GM21619 (cell line): ENCODE measurements around the gene SLC38A4.

Experiments used
- ATAC-seq: cut with Tn5 transposase; IDR thresholded peaks from one replicate; pipeline ENCODE4 v1.9.1; 2021; ENCODE audit not compliant: unreplicated experiment

SLC38A4 gene

GRCh38 chr12:46818642-46819041 is 7.2 kb downstream of the SLC38A4 start:
- no peak for ATAC-seq

- ATAC-seq = no peak
These were observed 10.0 kb downstream of the SLC38A4 start for GRCh38 chr12:46815809-46816208.

DNA sequence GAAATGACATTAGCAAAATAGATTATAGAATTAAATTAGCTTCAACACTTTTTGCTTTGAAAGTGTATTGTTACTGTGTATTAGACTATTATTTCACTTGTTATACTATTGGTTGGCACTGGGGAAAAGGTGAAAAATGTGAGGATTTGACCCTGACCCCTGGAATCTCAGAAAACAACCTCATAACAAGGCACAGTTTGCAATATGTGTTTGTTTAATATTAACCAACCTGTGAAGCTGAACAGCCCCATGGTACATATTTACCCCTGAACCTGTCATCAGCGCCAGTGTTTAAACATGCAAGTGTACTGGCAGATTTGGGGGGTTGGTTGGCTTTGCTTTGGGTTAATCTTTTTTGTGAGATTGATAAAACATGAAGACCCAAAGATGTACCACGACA is 11.7 kb downstream of the SLC38A4 start:
- ATAC-seq = no peak

- ATAC-seq = no peak
These were observed 14.6 kb downstream of the SLC38A4 start for GRCh38 chr12:46811185-46811584.

DNA sequence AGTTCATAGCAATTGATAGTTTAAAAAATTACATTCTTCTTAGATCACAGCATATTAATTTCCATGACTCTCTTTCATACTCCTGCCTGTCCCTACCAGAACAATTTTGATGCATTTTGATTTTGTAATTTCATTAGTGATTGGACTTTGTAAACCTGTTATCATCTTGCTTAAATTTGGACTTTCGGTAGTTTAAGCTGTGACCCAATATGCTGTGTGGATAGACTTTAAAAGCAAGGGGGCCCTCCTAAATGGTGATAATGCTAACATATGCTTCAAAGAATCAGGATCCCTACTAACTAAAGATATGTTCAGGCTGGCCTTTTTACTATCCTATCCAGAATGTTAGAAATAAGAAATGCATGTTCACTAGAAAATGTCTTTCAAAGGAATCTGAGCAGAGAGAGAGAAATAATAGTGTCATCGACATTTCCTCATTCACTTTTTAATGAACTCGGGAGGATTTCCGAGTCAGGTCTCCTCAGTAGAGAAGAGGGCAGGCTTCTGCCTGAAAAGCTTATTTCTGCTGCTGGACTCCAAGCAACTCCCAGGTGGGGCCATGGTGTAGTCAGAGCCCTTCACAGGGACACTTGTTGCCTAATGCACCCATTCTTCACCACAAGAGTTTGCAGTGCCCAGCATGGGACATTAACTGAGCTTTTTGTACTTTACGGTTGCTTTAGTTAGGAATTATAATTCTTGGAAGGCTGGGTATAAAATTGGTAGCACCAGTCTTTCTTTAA is 16.7 kb downstream of the SLC38A4 start:
- no peak for ATAC-seq

GRCh38 chr12:46808317-46808716 is 17.5 kb downstream of the SLC38A4 start:
- ATAC-seq = no peak

DNA sequence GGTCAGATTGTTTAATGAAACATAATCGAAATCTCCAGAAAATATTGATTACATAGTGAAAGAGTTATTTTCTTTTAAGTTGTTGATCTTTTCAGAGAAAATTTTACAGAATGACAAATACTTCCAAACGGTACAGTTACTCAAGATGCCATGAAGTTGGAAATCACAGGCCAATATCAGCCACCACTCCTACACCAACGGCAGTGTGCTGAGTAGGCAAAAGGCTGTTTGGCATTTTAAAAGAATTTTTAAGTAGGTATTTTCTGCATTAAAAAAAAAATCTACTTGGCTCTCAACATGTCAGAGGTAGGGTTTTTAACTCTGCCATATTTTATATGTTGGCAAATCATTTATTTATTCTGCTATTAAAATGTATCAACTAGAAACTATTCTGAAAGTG is 21.7 kb downstream of the SLC38A4 start:
- no peak for ATAC-seq

DNA sequence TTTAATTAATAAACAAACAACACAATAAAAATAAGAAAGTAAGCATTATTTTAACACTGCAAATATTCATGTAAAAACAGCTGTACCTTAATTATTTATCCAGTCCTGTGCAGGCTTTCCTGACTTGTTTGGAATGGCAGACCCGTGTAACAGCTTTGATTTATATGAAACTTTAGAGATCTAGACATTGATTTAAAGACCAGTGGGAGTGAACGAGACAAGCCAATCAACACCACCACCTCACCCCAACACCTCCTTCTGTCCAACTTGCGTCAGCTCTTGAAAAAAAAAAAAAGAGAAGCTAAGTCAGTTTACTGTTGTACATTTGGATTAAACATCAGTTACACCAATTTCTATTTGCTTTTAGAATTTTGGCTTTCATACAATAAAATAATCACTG is 22.3 kb downstream of the SLC38A4 start:
- no peak for ATAC-seq

DNA sequence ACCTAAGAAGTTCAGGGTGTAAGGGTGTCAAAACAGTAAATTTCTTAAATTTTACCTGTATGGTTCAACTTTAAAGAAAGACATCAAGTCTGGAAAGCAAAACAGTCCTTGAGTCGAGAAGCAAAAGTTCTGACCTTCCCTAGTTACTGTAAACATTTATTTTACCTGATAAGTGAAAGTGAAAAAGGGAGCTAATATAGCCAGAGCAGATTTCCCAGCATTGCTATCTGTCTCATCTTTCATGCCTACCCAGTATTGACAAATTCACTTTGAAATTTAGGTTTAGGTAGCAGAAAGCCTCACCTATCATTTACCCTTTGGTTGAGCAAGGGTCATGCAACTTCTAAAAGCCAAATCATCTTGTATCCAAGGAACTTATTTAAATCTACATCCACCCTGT is 24.5 kb downstream of the SLC38A4 start:
- no peak for ATAC-seq

GRCh38 chr12:46800160-46800559 is 25.6 kb downstream of the SLC38A4 start:
- no peak for ATAC-seq

DNA sequence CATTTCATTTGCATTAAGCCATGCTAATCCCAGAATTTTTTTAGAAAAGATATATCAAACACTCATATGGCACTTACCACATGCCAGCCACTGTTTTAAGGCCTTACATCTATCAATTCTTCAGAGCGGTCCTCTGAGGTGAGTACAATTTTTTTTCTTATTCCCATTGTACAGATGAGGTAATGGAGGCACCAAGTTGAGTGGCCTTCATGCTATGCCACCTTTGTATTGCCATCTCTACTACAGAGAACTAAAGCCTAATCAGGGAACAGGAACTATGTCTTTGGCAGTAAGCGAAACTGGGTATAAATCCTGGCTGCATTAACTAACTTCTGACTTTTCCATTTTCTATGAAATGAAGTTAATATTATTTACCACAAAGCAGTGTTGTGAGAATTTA is 27.1 kb downstream of the SLC38A4 start:
- ATAC-seq = no peak

DNA sequence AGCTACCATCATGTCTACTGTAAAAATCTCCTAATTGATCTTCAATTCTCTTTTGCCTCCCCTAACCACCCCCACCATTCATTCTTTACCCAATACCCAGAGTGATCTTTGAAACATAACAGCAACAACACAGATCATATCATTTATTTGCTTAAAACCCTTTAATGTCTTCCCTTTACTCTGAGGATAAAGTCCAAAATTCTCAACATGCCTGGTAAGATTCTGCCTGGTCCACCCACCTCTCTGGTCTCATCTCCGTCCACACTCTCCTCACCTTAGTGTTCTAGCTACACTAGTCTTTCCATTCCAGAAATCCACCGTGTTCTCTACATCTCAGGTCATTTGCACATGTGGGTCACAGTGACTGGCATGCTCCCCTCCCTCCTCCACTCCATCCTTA is 27.7 kb downstream of the SLC38A4 start:
- no peak for ATAC-seq

GRCh38 chr12:46795988-46796387 is 29.8 kb downstream of the SLC38A4 start:
- no peak for ATAC-seq

- ATAC-seq = peak; percentile 80
These were observed 31.1 kb downstream of the SLC38A4 start for GRCh38 chr12:46794593-46795190.

GRCh38 chr12:46792925-46793324 is 32.9 kb downstream of the SLC38A4 start:
- ATAC-seq = no peak

- ATAC-seq = no peak
These were observed 35.7 kb downstream of the SLC38A4 start for GRCh38 chr12:46790066-46790465.

DNA sequence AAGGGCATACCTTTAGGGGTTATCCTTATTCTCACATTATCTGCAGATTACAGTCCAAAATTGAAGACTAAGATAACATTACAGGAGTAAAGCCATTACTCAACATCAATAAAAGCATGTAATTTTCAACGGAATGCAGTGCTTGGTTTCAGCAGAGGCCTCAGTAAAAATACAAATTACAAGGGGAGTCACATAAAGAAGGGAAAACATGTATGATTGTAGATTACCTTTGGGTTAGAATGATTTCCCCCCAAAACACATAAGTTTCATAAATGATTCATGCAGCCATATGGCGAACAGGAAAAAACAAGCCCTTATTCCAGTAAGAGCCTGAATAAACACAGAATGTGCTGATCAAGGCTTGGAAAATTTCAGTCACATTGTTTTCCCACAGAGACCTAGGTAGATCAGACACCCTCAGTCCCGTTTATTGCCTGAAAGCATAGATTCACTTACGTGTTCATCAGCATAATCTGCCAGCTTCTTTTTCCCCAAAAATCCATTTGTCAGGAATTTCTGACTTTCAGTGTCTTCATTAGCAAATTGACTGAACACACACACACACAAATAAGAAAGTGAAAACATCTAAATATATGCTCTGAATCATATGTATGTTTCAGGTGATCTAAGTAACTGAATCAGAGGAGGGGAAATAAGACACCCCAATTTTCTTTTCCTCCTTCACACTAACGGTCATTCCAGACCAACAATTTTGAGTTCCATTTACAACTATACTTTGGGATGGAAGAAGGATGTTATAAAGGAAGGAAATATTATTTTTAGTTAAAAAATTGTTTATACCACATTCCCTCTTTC is 37.5 kb downstream of the SLC38A4 start:
- no peak for ATAC-seq

DNA sequence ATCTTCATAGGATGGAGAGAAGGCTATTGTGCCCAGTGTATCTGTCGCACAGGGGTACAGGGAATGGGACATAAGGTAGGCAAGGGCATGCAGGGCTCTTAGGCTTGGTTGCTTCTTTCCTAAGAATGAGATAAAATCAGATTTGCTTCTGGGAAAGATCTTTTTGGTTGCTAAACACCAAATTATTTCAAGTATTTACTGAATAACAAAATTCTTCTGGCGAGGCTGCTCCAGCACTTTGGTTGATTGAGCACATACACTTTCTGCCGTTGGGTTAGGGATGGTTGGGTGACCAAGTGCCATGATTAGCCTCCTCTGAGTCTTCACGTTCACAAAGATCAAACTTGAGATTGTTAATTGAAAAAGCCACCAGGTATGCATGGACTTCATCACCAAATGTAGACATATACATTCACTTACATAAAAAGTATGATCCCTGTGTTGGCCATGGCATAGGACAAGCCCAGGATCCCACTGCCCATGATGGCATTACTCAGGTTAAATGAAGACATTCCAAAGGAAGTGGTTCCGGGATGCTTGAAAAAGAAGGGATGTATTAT is 38.2 kb downstream of the SLC38A4 start:
- ATAC-seq = no peak

DNA sequence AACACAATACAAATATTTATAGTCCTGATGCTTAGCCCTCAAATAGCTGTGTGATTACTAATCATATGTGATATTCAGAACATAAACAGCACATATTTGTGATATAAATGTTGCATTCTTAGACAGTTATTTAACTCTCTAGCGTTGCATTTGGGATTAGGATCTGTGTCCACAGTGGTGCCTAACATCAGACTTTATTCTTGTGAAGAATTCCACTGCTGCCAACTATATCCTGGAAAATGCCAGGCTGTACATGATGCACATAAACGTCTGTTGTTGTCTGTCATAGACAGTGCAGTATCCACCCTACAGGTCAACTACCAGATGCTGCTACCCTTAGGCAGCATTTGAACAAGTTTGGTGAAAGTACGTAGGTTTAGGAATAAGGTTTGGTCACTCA is 39.0 kb downstream of the SLC38A4 start:
- ATAC-seq = no peak

GRCh38 chr12:46785382-46785781 is 40.4 kb downstream of the SLC38A4 start:
- no peak for ATAC-seq

- ATAC-seq = no peak
These were observed 41.9 kb downstream of the SLC38A4 start for GRCh38 chr12:46783871-46784270.

DNA sequence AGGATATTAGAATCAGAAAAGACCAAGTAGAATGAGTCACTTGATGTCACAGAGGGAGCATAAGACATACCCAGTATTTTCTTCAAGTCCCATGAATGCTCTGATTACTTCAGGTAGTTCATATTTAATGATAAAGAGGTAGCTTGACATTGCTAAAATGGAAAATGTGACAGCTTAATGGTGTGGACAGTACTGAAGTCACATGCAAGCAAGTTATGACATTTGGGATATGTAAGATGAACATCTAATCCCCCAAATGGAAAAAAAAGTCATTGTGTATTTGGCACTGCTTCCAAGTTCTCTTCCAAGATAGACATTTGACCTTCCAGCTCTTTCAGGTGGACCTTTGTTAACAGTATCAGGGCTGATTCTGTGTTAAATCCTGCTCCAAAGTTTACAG is 45.9 kb downstream of the SLC38A4 start:
- ATAC-seq = no peak
